ENCODE measurements around the gene CDC42EP4. TPM values are rescaled to one million over a fixed set of nuclear protein-coding genes. Genes with fewer than 3 reads are reported as not detected.
A peak's percentile ranks its signal among the peaks of the same experiment; 100 is the strongest.

Gene CDC42EP4
- total RNA-seq, 1 donor from 2014 or later, result 34.0 TPM

- H3K4me3 ChIP-seq, result no peak overlapping the region
- intact Hi-C loops (cut with micrococcal nuclease), result no loop called here
- DNase-seq, result no peak
- H3K4me1 ChIP-seq, result peaks cover 95% of the 10 kb centered on the region
- no peak for TF ChIP-seq CTCF (IDR thresholded peaks at IDR 0.05; ENCODE audit: borderline replicate concordance)
- peak overlapping the region; percentile 59 for H3K27ac ChIP-seq (replicated peaks)
- no peaks in the 10 kb centered on the region for H3K36me3 ChIP-seq
- H3K9me3 ChIP-seq (replicated peaks), result no peaks in the 10 kb centered on the region
- no peaks in the 10 kb centered on the region for H3K27me3 ChIP-seq (ENCODE audit: low read depth)
Observed at GRCh38 chr17:73300392-73300791, 11.4 kb downstream of the CDC42EP4 start.

GRCh38 chr17:73297934-73298861, 13.6 kb downstream of the CDC42EP4 start:
- no peaks in the 10 kb centered on the region for H3K9me3 ChIP-seq (replicated peaks)
- no peaks in the 10 kb centered on the region for H3K36me3 ChIP-seq
- DNase-seq, result no peak
- peak overlapping the region; percentile 73 for H3K27ac ChIP-seq (replicated peaks)
- H3K4me3 ChIP-seq, result peak overlapping the region; percentile 14
- no peak for TF ChIP-seq CTCF (IDR thresholded peaks at IDR 0.05; ENCODE audit: borderline replicate concordance)
- H3K4me1 ChIP-seq, result peaks cover 95% of the 10 kb centered on the region
- no peaks in the 10 kb centered on the region for H3K27me3 ChIP-seq (ENCODE audit: low read depth)
- intact Hi-C loops (cut with micrococcal nuclease), result no loop called here

GRCh38 chr17:73293480-73293911, 18.3 kb downstream of the CDC42EP4 start:
- intact Hi-C loops (cut with micrococcal nuclease), result no loop called here
- H3K4me3 ChIP-seq, result no peak overlapping the region
- no peaks in the 10 kb centered on the region for H3K27me3 ChIP-seq (ENCODE audit: low read depth)
- no peaks in the 10 kb centered on the region for H3K9me3 ChIP-seq (replicated peaks)
- peak overlapping the region; percentile 94 for H3K27ac ChIP-seq (replicated peaks)
- peak; percentile 60 for DNase-seq
- no peak for TF ChIP-seq CTCF (IDR thresholded peaks at IDR 0.05; ENCODE audit: borderline replicate concordance)
- H3K36me3 ChIP-seq, result no peaks in the 10 kb centered on the region
- peaks cover 96% of the 10 kb centered on the region for H3K4me1 ChIP-seq

GRCh38 chr17:73293031-73293430, 18.8 kb downstream of the CDC42EP4 start:
- no peak for DNase-seq
- Histone ChIP-seq H3K27ac (replicated peaks) (peak overlapping the region; percentile 94), H3K4me3 (peak overlapping the region; percentile 15), H3K4me1 (peaks cover 96% of the 10 kb centered on the region), H3K36me3 (no peaks in the 10 kb centered on the region), H3K27me3 (ENCODE audit: low read depth) (no peaks in the 10 kb centered on the region), H3K9me3 (replicated peaks) (no peaks in the 10 kb centered on the region)
- TF ChIP-seq CTCF (IDR thresholded peaks at IDR 0.05; ENCODE audit: borderline replicate concordance), result no peak
- intact Hi-C loops (cut with micrococcal nuclease), result no loop called here

GRCh38 chr17:73292031-73292531, 19.7 kb downstream of the CDC42EP4 start:
- H3K4me1 ChIP-seq, result peaks cover 96% of the 10 kb centered on the region
- intact Hi-C loops (cut with micrococcal nuclease), result no loop called here
- no peak for TF ChIP-seq CTCF (IDR thresholded peaks at IDR 0.05; ENCODE audit: borderline replicate concordance)

More at GRCh38 chr17:73292031-73292531, 19.7 kb downstream of the CDC42EP4 start:
- Histone ChIP-seq H3K27ac (replicated peaks) (peak overlapping the region; percentile 94), H3K27me3 (ENCODE audit: low read depth) (no peaks in the 10 kb centered on the region), H3K36me3 (no peaks in the 10 kb centered on the region), H3K9me3 (replicated peaks) (no peaks in the 10 kb centered on the region), H3K4me3 (peak overlapping the region; percentile 19)
- DNase-seq, result peak; percentile 77
